Astrocyte of the spinal cord (primary cell): Measurements from ENCODE around the gene LCLAT1.
"Not testable (repeated sequence)": the region's sequence is repeated elsewhere in the genome, so short reads cannot be mapped to it uniquely, and the experiment has no call there.

Source experiments
- DNase-seq: peaks from one replicate; pipeline ENCODE4 v3.0.0; 2011; ENCODE audit warnings: low read depth, low spot score
- H3K4me3 ChIP-seq: 2 replicates; pipeline ENCODE4 v1.5.1; 2011; ENCODE audit warnings: low read depth, mild to moderate bottlenecking, low read length, moderate library complexity
- CTCF ChIP-seq: IDR thresholded peaks from 2 replicates; pipeline ENCODE4 v1.5.1; 2012; ENCODE audit warnings: low read depth, mild to moderate bottlenecking, low read length, inconsistent platforms
- in situ Hi-C: cut with HindIII; loops from 2 replicates; pipeline ENCODE4 v1.10.0; 2017; ENCODE audit warnings: low sequenced_read_pairs

LCLAT1 gene

DNA sequence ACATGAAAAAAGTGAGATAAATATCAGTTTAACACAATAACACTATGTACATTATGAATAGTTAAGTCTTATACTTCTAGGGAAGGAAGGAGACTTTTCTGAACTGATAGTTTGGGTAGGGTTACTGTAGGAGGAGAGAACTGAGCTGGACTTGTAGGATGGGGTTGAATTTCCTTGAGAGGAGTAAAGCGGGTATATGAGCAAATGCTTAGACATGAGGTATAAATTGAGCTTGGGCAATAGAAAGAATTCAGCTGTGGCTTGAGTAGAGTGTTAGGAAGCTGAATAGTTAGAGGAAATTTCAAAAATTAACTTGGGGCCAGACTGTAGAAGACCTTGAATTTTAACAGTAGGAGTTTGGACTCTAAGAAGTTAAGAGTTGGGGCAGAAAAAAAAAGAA is 45.1 kb downstream of the LCLAT1 start:
- no peak for TF ChIP-seq CTCF
- H3K4me3 ChIP-seq: no peak overlapping the region
- in situ Hi-C loops: no loop called here
- DNase-seq: no peak

DNA sequence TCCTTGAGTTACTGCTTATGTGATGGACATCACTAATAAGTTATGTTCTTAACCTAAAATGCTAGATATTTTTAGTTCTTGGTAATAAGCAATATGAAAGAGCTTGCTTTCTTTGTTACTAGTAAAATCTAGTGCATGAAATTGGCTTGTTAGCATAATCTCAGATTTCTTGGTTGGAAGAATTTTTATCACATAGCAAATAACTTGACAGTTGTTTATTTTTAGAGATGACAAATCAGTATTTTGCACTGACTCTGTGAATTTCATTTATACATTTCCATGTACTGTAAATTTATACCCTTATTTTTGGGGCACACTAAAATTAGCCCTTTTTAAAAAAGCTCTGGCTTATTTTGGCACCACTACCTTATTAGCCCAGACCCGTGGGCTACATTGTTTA is 45.6 kb downstream of the LCLAT1 start:
- no peak for TF ChIP-seq CTCF
- DNase-seq: no peak
- H3K4me3 ChIP-seq: no peak overlapping the region
- in situ Hi-C loops: no loop called here

- in situ Hi-C loops: no loop called here
- H3K4me3 ChIP-seq: no peak overlapping the region
- DNase-seq: no peak
- no peak for TF ChIP-seq CTCF
These were observed 46.4 kb downstream of the LCLAT1 start for GRCh38 chr2:30493440-30493839.

GRCh38 chr2:30495896-30496295 is 48.9 kb downstream of the LCLAT1 start:
- H3K4me3 ChIP-seq, in situ Hi-C loops, DNase-seq: not testable (repeated sequence)

DNA sequence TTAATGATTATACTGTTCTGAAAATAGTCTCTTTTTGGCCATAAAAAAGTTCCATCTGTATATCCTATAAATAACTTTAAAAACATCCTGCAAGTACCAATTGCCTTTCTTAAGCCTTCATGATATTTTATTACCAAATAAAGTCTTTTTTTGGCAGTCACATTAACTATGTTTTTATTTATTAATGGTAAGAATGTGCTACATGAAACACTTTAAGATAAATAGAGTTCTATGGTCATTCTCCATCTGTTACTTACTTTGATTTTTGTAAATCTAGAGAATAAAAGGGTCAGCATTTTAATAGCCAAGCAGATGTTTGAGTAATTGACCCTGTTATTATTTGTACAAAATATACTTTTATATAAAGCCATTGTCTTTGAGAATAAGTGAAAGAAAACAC is 52.6 kb downstream of the LCLAT1 start:
- no peak for TF ChIP-seq CTCF
- in situ Hi-C loops: no loop called here
- no peak overlapping the region for H3K4me3 ChIP-seq
- DNase-seq: no peak

GRCh38 chr2:30500699-30501098 is 53.7 kb downstream of the LCLAT1 start:
- no peak for TF ChIP-seq CTCF
- no peak overlapping the region for H3K4me3 ChIP-seq
- DNase-seq: no peak
- in situ Hi-C loops: no loop called here

GRCh38 chr2:30502310-30502709 is 55.3 kb downstream of the LCLAT1 start:
- TF ChIP-seq CTCF: no peak
- H3K4me3 ChIP-seq: no peak overlapping the region
- in situ Hi-C loops: no loop called here
- DNase-seq: no peak
